Measurements from ENCODE around the gene SLC35F1.

Gene SLC35F1

GRCh38 chr6:118309337-118310093 is 402.5 kb downstream of the SLC35F1 start:
- H3K27ac ChIP-seq = peak overlapping the region; percentile 19
- no peaks in the 10 kb centered on the region for H3K9me3 ChIP-seq (ENCODE audit: severe bottlenecking)
- H3K27me3 ChIP-seq (ENCODE audit: insufficient read depth, low read depth, severe bottlenecking) = no peaks in the 10 kb centered on the region
- no peaks in the 10 kb centered on the region for H3K36me3 ChIP-seq
- DNase-seq = peak; percentile 54
- H3K4me3 ChIP-seq (ENCODE audit: low read depth, low read length) = no peak overlapping the region
- no peak for TF ChIP-seq CTCF (IDR thresholded peaks at IDR 0.05; ENCODE audit: low read depth, low read length)

DNA sequence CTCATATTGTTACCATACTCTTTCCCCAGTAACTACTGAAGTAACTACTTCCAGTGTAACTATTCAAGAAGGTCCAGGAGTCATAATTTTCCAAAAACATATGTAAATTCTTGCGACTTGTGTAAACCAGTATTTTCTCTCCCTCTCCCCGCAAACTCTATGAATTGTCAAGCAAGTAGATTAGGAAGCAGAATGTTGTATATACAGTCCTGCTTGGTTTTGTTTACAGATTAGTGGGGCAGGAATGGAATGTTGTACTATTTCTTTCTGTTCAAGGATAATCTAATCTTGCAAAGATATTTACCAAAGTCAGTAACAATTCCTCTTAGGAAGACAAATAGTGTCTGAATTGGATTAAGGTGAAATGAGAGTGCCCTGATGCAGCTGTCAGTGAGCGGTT is 406.1 kb downstream of the SLC35F1 start:
- TF ChIP-seq CTCF (IDR thresholded peaks at IDR 0.05; ENCODE audit: low read depth, low read length) = no peak
- DNase-seq = no peak

DNA sequence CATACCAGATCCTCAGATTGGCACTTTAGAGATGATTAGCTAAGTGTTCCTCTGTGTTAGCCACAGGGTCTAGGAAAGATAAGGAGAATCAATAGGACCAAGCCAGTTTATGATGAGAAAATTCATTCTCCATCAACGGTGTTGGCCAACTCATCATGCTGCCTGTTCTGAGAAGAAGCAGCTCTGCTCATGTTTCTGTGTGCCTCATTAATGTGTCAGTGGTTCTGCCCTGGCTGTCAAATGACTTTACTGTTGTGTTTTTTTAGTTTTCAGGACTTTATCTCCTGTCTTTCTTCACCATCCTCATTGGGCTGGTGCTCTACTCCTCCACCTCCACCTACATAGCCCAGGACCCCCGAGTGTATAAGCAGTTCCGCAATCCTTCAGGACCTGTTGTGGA is 406.7 kb downstream of the SLC35F1 start:
- no peak for DNase-seq
- no peak for TF ChIP-seq CTCF (IDR thresholded peaks at IDR 0.05; ENCODE audit: low read depth, low read length)

More for the DNA sequence above, 406.1 kb downstream of the SLC35F1 start:
- Histone ChIP-seq H3K9me3 (ENCODE audit: severe bottlenecking) (no peaks in the 10 kb centered on the region), H3K36me3 (no peaks in the 10 kb centered on the region), H3K27me3 (ENCODE audit: insufficient read depth, low read depth, severe bottlenecking) (no peaks in the 10 kb centered on the region), H3K4me3 (ENCODE audit: low read depth, low read length) (no peak overlapping the region), H3K27ac (no peak overlapping the region)

DNA sequence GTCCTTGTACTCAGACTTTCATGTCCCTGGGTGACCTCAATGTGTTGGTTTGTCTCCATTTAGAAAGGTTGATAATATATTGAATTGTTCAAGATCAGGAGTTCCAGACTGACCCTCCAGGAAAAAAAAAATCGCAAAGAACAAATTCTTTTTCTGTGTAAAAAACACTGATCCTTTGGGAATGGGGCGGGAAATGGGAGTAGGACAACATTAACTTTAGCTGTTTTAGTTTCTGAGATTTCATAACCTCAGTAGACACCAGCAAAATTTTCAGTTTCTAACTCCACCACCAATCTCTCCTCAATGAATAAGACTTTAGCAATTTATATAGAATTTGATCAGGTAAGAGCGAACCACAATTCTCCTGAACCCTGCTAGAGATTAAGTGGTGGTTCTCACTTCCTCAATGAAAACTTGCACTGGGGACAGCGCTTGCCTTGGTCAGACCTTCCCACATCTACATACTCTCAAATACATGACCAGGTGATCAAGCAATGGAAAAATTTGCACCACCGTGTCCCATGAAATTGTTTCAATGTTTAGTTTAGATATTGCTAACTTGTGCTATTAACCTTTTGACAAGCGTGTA is 409.8 kb downstream of the SLC35F1 start:
- Histone ChIP-seq H3K27ac (no peak overlapping the region), H3K4me3 (ENCODE audit: low read depth, low read length) (no peak overlapping the region), H3K27me3 (ENCODE audit: insufficient read depth, low read depth, severe bottlenecking) (no peaks in the 10 kb centered on the region), H3K36me3 (no peaks in the 10 kb centered on the region), H3K9me3 (ENCODE audit: severe bottlenecking) (no peaks in the 10 kb centered on the region)
- no peak for DNase-seq
- no peak for TF ChIP-seq CTCF (IDR thresholded peaks at IDR 0.05; ENCODE audit: low read depth, low read length)

More for the DNA sequence above, 406.7 kb downstream of the SLC35F1 start:
- H3K27me3 ChIP-seq (ENCODE audit: insufficient read depth, low read depth, severe bottlenecking) = no peaks in the 10 kb centered on the region
- no peaks in the 10 kb centered on the region for H3K9me3 ChIP-seq (ENCODE audit: severe bottlenecking)
- no peak overlapping the region for H3K27ac ChIP-seq
- no peak overlapping the region for H3K4me3 ChIP-seq (ENCODE audit: low read depth, low read length)
- H3K36me3 ChIP-seq = no peaks in the 10 kb centered on the region

DNA sequence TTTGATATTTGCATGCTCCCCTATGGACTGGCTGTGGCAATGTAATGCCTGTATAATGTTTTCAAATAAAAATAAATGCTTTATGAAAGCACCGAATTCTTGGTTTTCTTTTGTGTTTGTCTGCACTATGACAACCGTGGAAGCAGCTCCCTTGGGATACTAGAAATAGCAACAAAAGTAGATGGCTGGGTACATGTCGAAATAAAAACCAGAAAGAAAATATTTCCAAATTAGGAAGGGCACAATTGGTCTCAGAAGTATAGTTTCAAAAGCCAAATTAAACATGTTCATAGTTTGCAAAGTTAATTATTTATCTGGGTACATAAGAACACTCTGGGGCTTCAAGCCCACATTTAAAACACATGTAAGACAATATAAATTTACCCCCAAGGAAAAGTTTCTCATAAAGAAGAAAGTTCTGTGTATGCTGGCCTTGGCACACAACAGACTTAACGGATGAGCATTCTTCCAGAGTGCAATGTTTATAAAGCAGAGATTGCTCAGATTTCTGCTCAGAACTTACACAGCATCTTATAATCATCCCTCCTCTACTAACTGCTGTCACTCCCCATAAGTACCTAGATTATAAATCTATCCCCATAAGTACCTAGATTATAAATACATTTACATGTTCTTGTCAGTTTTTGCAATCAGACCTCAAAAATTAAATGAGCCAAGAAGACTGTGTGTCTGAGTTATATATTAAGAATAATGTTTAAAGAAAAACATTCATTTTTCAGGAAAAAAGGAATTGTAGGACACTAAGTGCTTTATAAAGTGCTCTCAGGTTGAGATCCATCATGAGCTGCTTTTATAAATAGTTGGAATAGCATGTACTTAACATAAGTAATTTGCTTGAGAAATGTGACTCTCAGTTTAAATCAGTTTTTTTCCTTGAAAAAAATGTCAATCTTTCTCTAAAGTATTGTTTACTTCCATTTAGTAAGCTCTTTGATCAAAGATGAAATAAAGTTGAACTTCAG is 410.8 kb downstream of the SLC35F1 start:
- no peak for TF ChIP-seq CTCF (IDR thresholded peaks at IDR 0.05; ENCODE audit: low read depth, low read length)
- Histone ChIP-seq H3K27me3 (ENCODE audit: insufficient read depth, low read depth, severe bottlenecking) (no peaks in the 10 kb centered on the region), H3K36me3 (no peaks in the 10 kb centered on the region), H3K27ac (no peak overlapping the region), H3K9me3 (ENCODE audit: severe bottlenecking) (no peaks in the 10 kb centered on the region), H3K4me3 (ENCODE audit: low read depth, low read length) (no peak overlapping the region)
- no peak for DNase-seq

All from WERI-Rb-1 (cell line).